HG02678 (cell line): ENCODE data around the gene NAGA.
"Not testable (repeated sequence)": the region's sequence is repeated elsewhere in the genome, so short reads cannot be mapped to it uniquely, and the experiment has no call there.

Experiments used
- ATAC-seq: cut with Tn5 transposase; IDR thresholded peaks from one replicate; pipeline ENCODE4 v1.9.1; 2021; ENCODE audit warnings: mild to moderate bottlenecking, moderate library complexity; ENCODE audit not compliant: unreplicated experiment

NAGA gene

DNA sequence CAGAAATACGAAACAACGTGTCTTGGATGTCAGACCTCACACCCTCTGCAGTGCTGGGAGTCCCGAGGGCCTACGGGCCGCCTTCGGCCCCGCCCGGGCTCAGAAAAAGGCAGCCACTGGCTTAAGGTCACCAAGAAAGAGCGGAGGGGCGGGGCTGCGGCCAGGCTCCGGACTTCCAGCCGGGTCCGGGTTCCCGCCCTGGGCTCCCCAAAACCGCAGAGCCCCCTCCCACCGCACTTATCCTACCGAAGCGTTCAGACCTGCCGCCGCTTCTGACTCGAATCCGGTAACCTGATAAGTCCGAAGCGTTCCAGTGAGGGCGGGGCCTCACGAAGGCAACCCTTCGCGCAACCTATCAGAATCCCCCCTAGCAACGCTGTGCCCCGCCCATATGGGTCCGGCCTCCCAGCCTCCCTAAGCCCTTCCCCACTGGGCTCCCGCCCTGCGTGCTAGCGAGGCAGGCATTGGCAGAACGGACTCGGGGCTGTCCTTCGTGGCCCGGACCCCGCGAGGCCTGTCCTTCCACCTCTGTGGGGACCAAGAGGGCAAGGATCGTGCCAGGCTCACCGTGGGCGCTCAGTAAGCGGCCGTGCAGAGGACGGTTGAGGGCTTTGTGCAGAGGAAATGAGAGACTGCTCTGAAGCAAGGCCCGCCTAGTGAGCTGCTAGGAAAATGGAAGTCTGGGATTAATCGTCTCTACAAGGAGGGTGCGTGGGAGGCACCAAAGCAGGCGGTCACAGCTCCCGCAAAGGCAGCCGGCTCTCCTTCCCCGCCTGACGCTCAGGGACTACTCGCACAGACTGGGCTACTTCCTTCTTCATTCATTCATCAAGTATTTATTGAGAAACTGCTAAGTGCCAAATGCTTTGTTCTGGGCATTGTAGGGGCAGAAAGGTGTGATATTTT is at the start of gene NAGA:
TSS of gene NAGA (minus strand) at position 296 of the 906 bp plus-strand sequence. CDS start 515 bp downstream, outside the sequence.
- ATAC-seq: peak; percentile 92

DNA sequence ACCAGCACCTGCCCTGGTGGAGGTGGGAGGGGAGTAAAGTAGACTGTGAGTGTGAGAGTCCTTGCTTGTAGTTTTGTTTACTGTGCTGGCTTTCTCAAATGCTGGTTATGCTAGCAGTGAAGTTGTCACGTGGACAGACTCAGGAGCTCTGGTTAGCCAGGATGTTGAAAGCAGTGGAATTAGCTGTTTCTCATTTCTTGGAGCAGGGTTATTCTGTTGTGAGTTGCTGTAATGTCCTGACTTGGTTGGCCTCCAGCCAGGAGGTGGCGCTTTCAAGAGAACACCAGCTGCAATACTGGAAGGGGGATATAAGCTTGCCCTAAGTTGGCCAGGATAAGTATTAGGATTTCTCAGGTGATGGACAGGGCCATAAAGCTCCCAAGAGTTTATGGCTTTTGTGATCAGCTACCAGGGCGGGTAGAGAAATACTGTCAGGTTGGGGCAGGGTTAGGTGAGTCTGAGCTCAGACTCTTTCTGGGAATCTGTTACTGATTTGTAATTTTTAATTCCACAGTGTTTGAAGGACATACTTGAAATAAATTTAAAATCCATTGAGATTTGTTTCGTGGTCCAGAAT is 46.3 kb upstream of the NAGA start:
- ATAC-seq: no peak

DNA sequence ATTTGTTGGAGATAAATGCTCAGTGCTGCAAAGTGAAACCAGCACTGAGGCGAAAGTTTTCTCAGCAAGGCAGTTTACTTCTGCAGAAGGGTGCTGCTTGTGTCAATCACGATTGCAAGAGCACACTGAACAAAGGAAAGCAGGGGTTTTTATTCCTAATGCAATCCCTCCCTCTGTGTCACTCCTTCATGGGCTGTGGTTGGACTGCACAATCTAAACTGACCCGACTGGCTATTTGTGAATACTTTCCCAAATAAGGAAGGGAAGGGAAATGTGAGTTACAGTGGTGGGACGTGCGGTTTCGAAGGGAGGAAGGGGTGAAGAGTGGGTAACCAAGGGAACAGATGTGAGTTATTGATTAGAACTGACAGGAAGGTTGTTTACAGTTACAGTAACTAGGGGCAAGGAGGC is 44.8 kb upstream of the NAGA start:
- not testable (repeated sequence) for ATAC-seq

DNA sequence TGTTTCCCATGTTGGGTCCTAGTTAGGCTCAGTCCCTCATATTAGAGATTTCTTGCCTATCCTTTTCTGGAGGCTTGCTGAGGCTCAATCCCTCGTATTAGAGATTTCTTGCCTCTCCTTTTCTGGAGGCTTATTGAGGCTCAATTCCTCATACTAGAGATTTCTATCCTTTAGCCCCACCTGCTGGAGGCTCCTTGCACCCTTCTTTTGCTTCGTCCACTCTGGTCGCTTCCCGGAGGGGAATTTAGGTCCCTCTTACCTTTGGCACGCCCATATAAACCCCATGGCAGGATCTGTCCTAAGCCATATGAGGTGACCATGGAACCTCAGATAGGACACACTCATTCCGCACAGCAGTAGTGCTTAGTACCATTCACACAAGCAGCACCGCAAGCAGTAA is 44.1 kb upstream of the NAGA start:
- no peak for ATAC-seq

DNA sequence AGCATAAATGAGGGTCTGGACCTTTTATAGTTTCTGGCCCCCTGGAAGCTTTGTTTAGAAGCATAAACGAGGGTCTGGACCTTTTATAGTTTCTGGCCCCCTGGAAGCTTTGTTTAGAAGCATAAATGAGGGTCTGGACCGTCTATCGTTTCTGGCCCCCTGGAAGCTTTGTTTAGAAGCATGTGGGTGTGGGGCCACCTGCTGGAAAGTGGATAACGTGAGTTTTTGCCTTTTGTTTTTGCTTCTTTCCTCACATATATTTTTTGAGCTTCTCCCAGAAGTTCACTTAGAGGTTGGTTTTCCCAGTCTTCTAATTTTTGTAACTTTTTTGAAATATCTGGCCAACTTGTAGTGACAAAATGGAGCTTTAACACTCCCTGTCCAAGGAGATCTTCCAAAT is 42.2 kb upstream of the NAGA start:
- ATAC-seq: not testable (repeated sequence)

DNA sequence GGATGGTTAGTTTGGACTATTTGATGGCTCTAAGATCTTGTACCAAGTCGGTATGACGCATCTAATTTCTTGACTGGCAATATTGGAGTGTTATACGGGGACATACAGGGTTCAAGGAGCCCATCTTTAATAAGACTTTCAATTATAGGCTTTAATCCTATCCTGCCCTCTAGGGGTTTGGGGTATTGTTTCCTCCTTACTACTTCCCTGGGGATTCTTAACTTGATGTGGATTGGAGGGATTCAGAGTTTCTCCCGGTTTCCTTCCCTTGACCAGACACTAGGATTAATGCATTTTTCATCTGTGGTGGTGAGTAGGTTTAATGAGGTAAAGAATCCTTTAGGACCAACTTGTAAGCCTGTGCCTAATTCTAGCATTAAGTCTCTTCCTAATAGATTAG is 41.2 kb upstream of the NAGA start:
- no peak for ATAC-seq

DNA sequence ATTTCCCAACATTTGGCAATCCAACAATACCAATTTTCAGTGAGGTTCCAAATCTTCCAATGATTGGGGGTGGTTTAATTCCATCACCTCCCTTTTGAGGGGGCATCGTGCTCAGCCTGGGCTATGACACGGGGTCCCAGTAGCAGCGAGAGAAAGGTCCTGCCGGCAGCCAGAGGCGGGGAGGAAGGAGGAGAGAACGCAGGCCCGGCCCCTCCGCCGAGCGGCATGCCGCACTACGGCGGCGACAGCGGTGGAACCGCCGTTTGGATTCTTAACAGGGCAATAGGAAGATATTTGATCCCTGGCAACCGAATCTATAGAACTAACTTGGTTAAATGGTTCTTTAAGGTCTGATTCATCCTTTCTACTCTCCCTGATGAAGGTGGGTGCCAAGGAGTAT is 38.2 kb upstream of the NAGA start:
- ATAC-seq: no peak

DNA sequence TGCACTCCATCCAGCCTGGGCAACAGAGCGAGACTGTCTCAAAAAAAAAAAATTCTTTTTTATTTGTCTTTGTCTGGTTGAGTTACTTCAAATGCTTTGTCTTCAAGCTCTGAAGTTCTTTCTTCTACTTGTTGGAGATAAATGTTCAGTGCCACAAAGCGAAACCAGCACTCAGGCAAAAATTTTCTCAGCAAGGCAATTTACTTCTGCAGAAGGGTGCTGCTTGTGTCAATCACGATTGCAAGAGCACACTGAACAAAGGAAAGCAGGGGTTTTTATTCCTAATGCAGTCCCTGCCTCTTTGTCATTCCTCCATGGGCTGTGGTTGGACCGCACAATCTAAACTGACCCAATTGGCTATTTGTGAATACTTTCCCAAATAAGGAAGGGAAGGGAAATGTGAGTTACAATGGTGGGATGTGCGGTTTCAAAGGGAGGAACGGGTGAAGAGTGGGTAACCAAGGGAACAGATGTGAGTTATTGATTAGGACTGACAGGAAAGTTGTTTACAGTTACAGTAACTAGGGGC is 33.8 kb upstream of the NAGA start:
- ATAC-seq: not testable (repeated sequence)

DNA sequence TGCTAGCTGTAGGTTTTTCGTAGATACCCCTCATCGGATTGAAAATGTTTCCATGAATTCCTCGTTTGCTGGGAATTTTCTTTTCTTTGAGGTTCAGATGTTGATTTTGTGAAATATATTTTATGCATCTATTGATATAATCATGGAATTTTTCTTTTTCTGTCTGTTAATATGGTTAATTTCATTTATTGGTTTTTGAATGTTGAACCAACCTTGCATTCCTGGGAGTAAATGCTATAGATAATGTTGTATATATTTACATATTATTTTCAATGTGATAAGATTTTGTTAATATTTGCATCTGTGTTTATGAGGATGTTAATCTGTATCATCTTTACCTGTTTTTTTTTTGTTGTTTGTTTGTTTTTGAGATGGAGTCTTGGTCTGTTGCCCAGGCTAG is 30.6 kb upstream of the NAGA start:
- no peak for ATAC-seq

DNA sequence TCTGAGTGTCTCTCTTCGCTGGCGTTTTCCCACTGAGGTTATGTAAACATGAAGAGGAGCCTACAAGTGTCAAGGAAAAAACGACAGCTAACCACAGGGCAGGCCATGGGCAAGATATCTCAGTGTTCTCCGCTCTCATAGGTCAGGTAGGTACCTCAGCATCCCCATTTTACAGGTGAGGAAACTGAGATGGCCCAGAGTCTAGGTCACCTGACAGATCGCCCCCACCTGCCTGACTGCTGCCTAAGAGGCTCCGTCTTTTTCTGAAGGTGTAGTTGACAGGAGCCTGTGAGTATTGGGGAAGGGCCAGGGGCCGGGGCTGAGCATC is 20.8 kb upstream of the NAGA start:
- no peak for ATAC-seq

DNA sequence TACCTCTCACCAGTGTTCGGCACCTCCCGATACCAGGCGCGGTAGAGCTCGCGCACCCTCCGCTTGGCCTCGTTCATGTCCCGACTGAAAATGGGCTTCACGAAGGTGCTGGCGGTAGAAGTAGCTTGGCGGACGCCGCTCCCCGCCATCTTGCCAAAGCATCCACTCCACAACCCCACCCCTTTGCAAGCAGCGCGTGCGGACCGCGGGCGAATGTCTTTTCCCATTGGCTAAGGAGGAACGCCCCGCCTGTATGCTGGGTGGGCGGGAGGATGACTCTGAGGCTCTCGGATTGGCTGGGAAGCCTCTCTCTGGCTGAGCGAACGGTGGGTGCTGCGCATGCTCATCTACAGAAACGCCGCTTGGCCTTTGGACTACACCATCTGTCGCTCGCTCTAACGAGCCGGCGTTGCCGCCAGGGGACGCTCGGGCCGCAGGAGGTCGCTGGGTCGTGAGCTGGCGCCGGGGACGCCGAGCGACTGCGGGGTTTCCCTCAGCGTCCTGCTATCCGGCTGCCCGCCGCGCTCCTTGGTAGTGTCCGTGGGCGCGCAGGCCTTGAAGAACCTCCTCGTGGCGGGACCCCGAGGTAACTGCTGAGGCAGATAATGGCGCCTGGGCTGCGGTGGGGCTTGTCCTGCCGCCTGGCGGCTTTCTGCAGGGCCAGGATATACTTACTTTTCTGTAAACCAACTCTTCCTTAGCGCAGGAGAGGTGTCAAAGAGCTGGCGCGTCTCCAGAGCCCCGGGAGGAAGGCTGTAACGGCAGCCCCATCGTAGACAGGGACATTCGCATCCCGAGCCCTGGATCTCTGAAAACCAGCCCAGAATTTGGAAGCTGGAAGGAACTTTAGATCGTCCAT is 20.2 kb upstream of the NAGA start, which contains the start of gene NDUFA6:
TSS of gene NDUFA6 (minus strand) at position 177 of the 859 bp plus-strand sequence. CDS start at position 149, 28 bp downstream.
- ATAC-seq: peak; percentile 94

DNA sequence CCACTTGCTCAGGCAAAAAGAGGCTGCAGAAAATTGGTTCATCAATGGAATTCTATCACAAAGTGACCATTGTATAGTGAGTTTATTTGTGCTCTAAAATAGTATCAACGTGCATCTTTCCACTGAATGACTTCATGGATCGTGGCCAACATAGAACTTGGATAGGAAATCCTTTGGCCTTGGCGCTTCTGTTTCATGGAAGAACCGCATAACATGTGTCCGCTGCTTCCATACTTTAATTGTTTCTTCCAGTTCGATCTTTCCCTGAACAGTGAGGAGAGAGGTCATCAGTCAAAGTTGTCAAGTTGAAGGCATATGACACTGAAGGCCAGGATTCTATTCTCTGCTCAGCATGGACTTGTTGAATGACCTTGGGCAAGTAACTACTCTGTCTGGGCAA is 15.4 kb upstream of the NAGA start:
- no peak for ATAC-seq

DNA sequence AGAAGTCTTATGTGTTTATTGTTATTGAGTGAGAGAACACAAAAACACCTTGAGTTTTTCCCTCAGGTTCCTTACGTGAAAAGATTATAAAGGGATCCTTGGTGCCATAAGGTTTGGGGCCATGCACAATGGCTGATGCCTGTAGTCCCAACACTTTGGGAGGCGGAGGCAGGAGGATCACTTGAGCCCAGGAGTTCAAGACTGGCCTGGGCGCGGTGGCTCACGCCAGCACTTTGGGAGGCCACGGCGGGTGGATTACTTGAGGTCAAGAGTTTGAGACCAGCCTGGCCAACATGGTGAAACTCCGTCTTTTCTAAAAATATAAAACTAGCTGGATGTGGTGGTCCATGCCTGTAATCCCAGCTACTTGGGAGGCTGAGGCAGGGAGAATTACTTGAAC is 14.3 kb upstream of the NAGA start:
- ATAC-seq: no peak

DNA sequence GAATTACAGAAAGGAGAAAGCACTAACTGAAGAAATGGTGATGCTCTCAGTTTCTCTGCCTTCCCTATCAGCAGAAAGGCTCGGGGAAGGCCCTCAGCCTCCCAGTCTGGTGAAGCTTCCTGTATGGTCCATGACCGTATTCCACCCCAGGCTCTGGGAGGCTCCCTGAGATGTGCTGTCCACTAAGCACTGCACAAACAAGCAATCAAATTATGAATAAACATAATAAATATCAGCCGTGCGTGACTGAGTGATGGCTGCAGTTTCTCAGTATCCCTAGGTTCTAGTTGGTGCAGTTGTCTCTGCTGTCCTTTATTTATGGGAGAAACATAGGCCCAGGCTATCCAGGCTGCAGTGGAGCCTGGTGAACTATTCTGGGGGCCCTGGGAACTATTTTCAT is 12.5 kb upstream of the NAGA start:
- ATAC-seq: no peak

DNA sequence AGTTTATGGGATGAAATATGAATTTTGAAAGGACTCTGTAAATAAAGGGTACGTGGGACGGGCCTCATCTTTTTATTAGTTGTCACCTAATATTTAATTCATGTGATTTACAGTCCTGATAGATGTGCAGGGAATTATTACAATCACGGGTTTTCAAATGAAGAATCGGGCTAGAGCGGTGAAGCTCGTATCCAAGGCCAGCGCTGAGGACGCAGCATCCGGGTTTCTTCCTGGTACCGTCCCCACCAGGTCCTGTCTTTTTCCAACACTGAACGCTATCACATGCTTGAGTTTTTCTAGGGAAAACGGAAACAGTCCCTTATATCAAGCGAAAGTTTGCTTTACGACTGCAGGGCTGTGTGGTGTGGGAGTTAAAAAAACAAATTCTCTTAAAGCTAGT is 9.7 kb upstream of the NAGA start:
- ATAC-seq: no peak

DNA sequence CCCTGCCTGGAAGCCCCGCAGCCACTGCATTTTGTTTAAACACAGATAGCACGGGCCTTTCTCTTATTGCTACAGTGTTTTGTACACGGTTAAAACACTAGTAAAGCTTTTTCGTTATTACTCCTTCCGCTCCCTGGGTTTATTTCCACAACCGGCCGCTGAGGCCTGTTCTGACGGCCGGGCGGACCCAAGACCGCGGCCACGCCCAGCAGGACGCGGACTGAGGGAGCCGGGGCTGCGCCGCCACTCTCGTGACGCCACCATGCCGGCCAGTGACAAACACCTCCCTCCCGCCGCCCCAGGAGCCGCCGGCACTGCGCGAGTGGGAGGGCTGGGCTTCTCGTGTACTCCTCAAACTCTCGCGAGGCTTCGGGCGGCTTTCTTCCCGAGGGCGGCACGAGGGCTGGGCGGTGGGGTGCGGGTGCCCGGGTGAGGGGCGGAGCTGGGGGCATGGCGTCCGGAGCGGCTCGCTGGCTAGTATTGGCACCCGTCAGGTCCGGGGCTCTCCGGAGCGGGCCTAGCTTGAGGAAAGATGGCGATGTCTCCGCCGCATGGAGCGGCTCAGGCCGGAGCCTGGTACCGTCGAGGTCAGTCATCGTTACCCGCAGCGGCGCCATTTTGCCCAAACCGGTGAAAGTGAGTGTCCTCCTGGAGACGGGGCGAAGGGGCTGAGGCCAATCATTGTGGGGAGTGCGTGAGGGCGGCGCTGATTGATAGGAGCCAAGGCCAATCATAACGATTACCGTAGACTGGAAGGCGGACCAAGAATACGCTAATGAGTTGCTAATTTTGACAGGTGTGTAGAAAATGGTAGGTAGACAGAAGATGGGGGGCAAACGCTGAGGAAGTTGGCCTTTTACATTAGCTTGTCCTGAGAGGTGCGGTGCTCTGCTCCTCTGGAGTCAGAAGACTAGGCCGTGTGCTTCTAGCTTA is 9.0 kb upstream of the NAGA start, which contains the start of gene SMDT1:
TSS of gene SMDT1 (plus strand) at position 382 of the 933 bp plus-strand sequence. CDS start at position 451, 69 bp downstream.
- peak; percentile 83 for ATAC-seq

DNA sequence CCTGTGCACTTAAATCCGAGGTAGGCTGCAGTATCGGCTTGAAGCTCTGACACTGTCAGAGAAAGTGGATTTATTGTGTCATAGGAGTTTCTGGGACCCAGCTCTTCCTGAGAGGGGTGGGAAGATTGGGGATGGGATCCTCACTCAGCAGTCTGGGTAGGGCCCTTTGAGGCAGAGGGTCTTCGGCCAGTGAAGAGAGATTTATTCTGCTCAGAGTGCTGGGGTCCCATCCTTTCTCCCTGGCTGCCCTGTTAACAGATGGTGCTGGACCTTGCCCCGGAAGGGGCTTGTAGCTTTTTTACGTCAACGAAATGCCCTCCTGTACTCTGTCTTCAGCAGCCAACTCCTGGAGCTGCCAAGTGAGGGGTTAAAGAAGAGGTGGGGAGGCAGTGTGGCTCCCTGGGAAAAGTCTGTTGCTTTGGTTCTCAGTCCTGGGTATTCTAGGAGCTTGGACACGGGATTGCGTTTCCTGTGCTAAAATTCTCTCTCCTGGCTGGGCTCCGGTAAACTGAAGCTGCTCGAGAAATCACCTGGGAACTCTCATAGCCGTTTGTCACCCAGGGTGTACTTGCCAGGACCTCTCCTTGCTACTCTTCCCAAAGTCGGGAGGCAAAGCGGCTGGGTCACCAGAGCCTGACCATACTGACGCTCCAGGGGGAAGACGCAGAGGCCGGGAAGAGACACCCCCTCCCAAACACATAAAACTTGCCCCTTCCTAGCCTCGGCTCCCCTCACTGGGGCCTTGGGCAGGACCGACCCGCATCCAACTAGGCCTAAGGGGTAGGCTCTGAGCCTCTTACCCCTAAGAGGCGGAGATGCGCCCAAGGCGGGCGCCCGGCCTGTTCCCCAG is 8.1 kb upstream of the NAGA start:
- ATAC-seq: no peak

DNA sequence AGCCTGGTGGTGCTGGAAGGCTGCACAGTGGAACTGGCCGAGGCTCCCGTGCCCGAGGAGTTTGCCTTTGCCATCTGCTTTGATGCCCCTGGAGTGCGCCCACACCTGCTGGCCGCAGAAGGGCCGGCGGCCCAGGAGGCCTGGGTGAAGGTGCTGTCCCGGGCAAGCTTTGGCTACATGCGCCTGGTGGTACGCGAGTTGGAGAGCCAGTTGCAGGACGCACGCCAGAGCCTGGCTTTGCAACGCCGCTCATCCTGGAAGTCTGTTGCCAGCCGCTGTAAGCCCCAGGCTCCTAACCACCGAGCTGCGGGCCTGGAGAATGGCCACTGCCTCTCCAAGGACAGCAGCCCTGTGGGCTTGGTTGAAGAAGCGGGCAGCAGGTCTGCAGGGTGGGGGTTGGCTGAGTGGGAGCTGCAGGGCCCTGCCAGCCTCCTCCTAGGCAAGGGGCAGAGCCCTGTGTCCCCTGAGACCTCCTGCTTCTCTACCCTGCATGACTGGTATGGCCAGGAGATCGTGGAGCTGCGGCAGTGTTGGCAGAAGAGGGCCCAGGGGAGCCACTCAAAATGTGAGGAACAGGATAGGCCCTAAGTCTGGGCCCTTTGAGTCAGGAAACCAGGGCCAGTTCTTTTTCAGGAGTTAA is 7.0 kb upstream of the NAGA start:
- ATAC-seq: no peak
